ENCODE measurements around the gene DLX4.

The DLX4 gene

GRCh38 chr17:49968405-49969133 is 421 bp upstream of the DLX4 start:
- no peak for DNase-seq (ENCODE audit: low spot score)

GRCh38 chr17:49969795-49970389 is 902 bp downstream of the DLX4 start:
- no peak for DNase-seq (ENCODE audit: low spot score)

GRCh38 chr17:49970498-49970897 is 1.5 kb downstream of the DLX4 start:
- no peak for DNase-seq (ENCODE audit: low spot score)

GRCh38 chr17:49971199-49971847 is 2.3 kb downstream of the DLX4 start:
- DNase-seq (ENCODE audit: low spot score), result no peak

GRCh38 chr17:49971848-49972485 is 3.0 kb downstream of the DLX4 start:
- DNase-seq (ENCODE audit: low spot score), result no peak

- no peak for DNase-seq (ENCODE audit: low spot score)
These were observed 3.7 kb downstream of the DLX4 start for GRCh38 chr17:49972486-49973270.

DNA sequence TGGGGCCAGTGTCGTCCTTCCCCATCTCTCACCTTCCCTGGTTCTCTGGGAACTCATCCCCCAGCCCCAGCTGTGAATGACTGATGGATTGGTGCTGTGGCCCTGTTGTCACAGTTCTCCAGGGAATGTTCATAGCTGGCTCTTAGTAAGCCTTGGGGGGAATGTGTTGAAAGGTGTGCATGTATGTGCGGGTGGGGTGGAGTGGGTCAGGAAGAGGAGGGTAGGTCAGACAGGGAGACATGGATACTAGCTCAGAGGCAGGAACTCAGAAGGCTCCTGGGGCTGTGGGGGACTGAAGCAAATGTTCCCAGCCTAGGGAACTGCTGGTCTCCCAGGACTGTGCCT is 4.3 kb downstream of the DLX4 start:
- DNase-seq (ENCODE audit: low spot score), result no peak

DNA sequence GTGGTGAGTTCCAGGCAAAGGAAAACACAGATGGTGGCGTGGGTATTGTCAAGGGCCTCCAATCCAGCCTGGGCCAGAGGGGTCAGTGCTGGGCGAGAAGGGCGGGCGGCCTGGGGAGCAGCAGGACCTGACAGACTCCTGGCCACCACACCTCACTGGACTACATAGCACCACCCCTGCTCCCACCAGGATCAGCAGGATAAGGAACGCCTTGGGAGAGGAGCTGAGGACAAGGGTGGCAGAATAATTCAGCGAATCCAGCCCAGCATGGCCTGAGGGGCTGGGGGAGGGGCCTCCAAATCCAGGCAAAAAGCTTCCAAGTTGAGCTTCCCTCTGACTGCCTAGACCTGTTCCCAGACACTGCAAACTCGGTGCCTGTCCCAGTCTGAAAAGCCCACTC is 6.5 kb downstream of the DLX4 start:
- DNase-seq (ENCODE audit: low spot score), result no peak

DNA sequence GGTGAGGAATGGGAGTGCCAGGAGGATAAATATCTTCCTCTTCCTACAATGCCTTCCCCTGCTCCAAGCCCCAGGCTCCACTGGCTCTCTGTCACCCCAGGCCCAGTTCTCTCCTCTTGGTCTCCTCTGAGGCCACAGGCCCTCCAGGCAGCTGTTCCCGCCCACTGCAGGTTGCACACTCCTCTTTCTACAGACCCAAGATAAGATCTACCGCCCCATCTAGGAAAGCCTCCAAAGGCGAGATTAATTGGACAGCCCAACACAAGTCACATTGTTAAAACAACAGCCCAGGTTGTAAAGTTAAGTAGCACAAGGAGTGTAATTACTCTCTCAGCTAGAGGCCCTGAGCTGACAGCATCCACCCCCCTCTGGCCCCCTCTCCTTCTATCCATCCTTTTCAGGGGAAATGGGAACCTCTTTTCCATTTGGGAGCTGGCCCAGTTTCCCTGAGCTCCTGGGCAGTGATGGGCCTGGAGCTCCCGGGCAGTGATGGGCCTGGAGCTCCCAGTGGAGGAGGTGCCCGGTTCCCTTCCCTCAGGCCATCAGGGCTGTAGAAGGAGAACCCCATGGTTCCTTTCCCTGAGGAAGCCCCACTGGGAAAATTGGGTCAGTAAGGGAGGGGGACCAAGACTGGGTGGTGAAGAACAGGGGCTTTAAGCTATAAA is 7.3 kb downstream of the DLX4 start:
- no peak for DNase-seq (ENCODE audit: low spot score)

- no peak for DNase-seq (ENCODE audit: low spot score)
These were observed 7.8 kb downstream of the DLX4 start for GRCh38 chr17:49976828-49977202.

DNA sequence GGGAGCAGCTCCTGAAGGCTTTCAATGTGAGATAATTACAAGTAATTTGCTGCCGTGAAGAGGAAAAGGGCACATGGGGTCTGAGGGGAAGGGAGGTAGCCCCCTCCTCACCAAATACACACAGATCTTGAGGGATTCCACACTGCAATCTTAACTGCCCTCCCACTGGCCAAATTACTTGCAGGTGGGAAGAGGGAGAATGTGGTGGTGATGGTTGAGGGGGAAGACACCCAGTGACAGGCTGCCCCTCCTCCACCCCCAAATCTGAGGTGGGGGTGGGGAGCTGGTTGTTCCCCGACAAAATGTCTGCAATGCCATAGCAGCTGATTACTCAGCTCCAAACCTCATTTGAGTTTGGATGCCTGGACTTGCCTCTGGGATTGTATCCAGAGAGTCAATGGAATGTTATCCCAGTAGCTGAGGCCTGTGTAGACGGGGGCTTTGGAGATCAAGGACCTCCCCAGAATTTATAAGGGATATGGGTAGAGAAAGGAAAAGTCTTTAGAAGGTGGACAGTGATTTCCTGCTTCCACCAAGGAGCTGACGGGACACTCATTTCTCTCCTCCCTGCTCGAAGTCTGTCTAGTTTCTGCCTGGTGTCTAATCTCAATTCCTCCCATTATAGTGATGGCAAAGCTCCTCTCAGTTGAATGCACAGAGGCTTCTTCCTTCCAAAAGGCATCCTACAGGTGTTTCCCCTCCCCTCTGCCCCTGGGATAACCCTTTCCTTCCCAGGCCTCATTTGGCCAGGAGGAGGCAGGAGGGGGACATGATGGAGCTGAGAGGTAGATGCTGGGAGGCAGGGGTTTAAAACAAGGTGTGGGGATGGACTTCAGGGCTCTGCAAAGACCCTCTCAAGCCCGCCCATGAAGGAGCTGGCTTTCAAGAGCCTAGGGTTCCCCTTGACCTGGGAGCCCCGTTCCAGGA is 8.7 kb downstream of the DLX4 start:
- DNase-seq (ENCODE audit: low spot score), result no peak

DNA sequence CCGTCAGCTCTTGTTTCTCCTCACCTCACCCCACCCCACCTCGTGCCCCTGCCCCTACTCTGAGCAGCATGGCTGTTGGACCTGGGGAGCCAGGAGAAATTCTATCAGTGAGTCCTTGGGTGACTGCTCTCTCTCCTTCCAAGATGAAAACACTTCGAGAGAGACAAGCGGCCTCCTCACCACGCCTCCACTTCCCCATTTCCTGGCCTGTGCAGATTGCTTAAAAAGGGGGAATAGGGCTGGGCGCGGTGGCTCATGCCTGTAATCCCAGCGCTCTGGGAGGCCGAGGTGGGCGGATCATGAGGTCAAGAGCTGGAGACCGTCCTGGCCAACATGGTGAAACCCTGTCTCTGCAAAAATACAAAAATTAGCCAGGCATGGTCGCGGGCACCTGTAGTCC is 9.5 kb downstream of the DLX4 start:
- no peak for DNase-seq (ENCODE audit: low spot score)

GRCh38 chr17:49979748-49980479 is 10.9 kb downstream of the DLX4 start:
- DNase-seq (ENCODE audit: low spot score), result no peak

GRCh38 chr17:49980703-49981197 is 11.8 kb downstream of the DLX4 start:
- no peak for DNase-seq (ENCODE audit: low spot score)

DNA sequence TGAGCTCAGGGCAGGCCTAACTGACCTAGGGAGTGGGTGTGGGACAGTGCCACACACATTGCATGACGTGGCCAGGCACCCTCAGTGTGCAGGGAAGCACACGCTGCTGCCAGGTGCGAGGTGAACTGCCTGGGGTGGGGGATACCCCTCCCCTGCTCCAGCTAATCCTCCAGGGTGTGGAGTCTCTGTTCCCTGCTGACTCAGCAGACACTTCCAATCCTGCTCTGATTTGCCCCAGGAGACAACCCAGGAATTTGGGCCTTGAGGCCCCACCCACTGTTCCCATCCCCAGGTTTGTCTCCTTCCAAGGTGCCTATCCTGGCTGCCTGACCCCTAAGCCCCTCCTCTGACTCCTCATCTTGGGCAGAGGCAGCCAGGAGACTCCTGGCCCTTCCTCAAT is 15.3 kb downstream of the DLX4 start:
- DNase-seq (ENCODE audit: low spot score), result no peak

GRCh38 chr17:49984776-49985175 is 15.8 kb downstream of the DLX4 start:
- DNase-seq (ENCODE audit: low spot score), result no peak

DNA sequence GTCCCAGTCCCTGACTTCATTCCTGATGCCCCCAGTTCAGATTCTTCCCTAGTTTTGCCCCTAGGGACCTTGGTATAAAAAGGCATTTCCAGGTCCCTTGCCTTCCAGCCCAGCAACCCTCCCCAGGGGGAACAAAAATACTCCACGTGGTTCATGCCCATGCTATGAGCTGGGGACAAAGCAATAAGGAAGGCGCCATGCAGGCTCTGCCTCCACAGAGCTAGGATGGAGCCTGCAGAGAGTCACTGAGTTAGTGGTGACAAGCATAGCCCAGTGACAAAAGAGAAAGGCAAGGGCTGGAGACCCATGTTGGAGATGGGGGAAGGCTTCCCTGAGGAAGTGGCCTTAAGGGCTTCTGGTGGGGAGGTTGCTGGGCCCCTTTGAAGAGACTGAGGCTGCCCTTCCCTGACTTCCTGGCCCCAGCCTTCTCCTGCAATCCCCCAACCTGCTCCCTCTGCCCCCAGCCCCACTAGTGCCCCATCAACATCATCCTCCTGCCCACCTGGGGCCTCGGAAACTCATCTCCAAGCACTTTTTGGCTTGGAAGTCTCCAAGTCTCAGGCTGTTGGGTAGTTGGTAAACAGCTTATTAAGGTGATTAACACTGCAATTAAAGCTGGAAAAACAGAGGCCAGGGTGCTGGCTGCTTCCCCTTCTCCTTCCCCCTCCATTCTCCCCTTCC is 16.5 kb downstream of the DLX4 start:
- no peak for DNase-seq (ENCODE audit: low spot score)

GRCh38 chr17:49986396-49987289 is 17.7 kb downstream of the DLX4 start:
- DNase-seq (ENCODE audit: low spot score), result no peak

Data from putamen (tissue), 1 donor.